GM12878 (cell line): ENCODE results near the gene TRAF3IP3. TPM values are rescaled to one million over a fixed set of nuclear protein-coding genes. Genes with fewer than 3 reads are reported as not detected.

ENCODE experiments used
- ATAC-seq: fragments of 200-7000 bp; cut with Tn5 transposase; 3 replicates; pipeline ENCODE4 v1.9.1; 2020; ENCODE audit warnings: mild to moderate bottlenecking, moderate library complexity
- BruUV-seq: library from RNA; stranded (reverse); fragments of 400-500 nt; replicated peaks from 2 replicates; lab custom pipeline; 2021; lab: Mats Ljungman, UMichigan
- CTCF ChIA-PET: fragments of 300-600 bp; sonication (Branson Sonifier 250); formaldehyde crosslinking; extraction: SDS; loops from one replicate; lab custom pipeline; 2021; ENCODE audit warnings: inconsistent platforms; lab: Yijun Ruan, JAX
- POLR2A ChIA-PET: fragments of 350-600 bp; formaldehyde crosslinking; extraction: SDS; loops from one replicate; lab custom pipeline; 2021; ENCODE audit warnings: inconsistent platforms; lab: Charles Lee
- RAD21 ChIA-PET: fragments of 300-600 bp; sonication (Branson Sonifier 250); formaldehyde crosslinking; loops from one replicate; lab custom pipeline; 2023; ENCODE audit warnings: antibody characterized with exemption; ENCODE audit not compliant: unreplicated experiment; lab: Charles Lee
- SMC1A ChIA-PET: fragments of 300-600 bp; sonication (Branson Sonifier 250); formaldehyde crosslinking; loops from one replicate; lab custom pipeline; 2023; ENCODE audit not compliant: unreplicated experiment, uncharacterized antibody; lab: Charles Lee
- DNase-seq: peaks from one replicate; pipeline ENCODE4 v3.0.0-alpha.2; 2011; ENCODE audit warnings: low read depth, low spot score
- FAIRE-seq: peaks from 3 replicates; lab custom pipeline; 2011; peaks lifted over from hg19 to GRCh38; lab: Jason Lieb, UNC
- H2AFZ ChIP-seq: 2 replicates; pipeline ENCODE4 v1.6.0; 2011; ENCODE audit warnings: low read depth, low read length, control low read depth; ENCODE audit not compliant: control insufficient read depth
- H3K27ac ChIP-seq: 2 replicates; pipeline ENCODE4 v1.5.1; 2011; ENCODE audit warnings: control low read depth; ENCODE audit not compliant: control insufficient read depth, insufficient read depth
- H3K27me3 ChIP-seq, 2 experiments: replicated peaks in 1 of 2; 2 replicates each; pipeline versions ENCODE4 v1.6.0 to v1.6.1; 2011; ENCODE audit warnings: low read length in 1 of 2; ENCODE audit not compliant: control insufficient read depth in 2 of 2, insufficient read depth in 2 of 2
- H3K36me3 ChIP-seq, 2 experiments: 2 replicates each; pipeline ENCODE4 v1.5.1; 2011; ENCODE audit warnings: low read length in 1 of 2; ENCODE audit not compliant: control insufficient read depth in 2 of 2, insufficient read depth in 2 of 2
- H3K4me1 ChIP-seq: 2 replicates; pipeline ENCODE4 v1.6.1; 2011; ENCODE audit warnings: mild to moderate bottlenecking, low read length, moderate library complexity, mixed read lengths; ENCODE audit not compliant: control insufficient read depth, insufficient read depth
- H3K4me2 ChIP-seq: 2 replicates; pipeline ENCODE4 v1.6.0; 2011; ENCODE audit warnings: control low read depth; ENCODE audit not compliant: control insufficient read depth, insufficient read depth
- H3K4me3 ChIP-seq: fragments of 200-600 bp; sonication (generic); 2 replicates; pipeline ENCODE4 v1.5.1; 2016
- H3K79me2 ChIP-seq: 2 replicates; pipeline ENCODE4 v1.6.0; 2011; ENCODE audit warnings: low read length; ENCODE audit not compliant: control insufficient read depth, insufficient read depth
- H3K9ac ChIP-seq: 2 replicates; pipeline ENCODE4 v1.8.0; 2011; ENCODE audit warnings: low read length, control low read depth, mixed read lengths; ENCODE audit not compliant: control insufficient read depth, insufficient read depth
- H3K9me3 ChIP-seq: replicated peaks from 3 replicates; pipeline ENCODE4 v1.5.1; 2011; ENCODE audit warnings: mild to moderate bottlenecking, low read length; ENCODE audit not compliant: control insufficient read depth, insufficient read depth
- H4K20me1 ChIP-seq: 2 replicates; pipeline ENCODE4 v1.6.0; 2011; ENCODE audit not compliant: control insufficient read depth, insufficient read depth
- ASH2L ChIP-seq: fragments of 300-600, 200-600 bp; sonication (generic); IDR thresholded peaks from 2 replicates; pipeline ENCODE4 v1.6.1; 2017; ENCODE audit warnings: low read depth, mild to moderate bottlenecking, borderline replicate concordance
- BHLHE40 ChIP-seq, 2 experiments: fragments of 450-650 bp in 1 of 2; IDR thresholded peaks; 2 replicates each; pipeline ENCODE4 v1.6.1; 2011 to 2017; ENCODE audit warnings: low read depth in 2 of 2, borderline replicate concordance in 1 of 2, improper control_type of control experiment in 1 of 2, low read length in 1 of 2, mild to moderate bottlenecking in 1 of 2
- CBX3 ChIP-seq: fragments of 200-600 bp; sonication (generic); IDR thresholded peaks from 2 replicates; pipeline ENCODE4 v1.6.1; 2016; ENCODE audit warnings: low read depth, borderline replicate concordance
- CHD2 ChIP-seq: IDR thresholded peaks from 2 replicates; pipeline ENCODE4 v1.6.1; 2011; ENCODE audit warnings: low read depth, low read length, improper control_type of control experiment, borderline replicate concordance
- CREM ChIP-seq: IDR thresholded peaks from 2 replicates; pipeline ENCODE4 v1.6.1; 2014; ENCODE audit warnings: antibody characterized with exemption, low read depth
- ESRRA ChIP-seq: IDR thresholded peaks from 2 replicates; pipeline ENCODE4 v1.6.1; 2012; ENCODE audit warnings: mild to moderate bottlenecking, low read length, improper control_type of control experiment
- IKZF2 ChIP-seq, 2 experiments: fragments of 450-650 bp; IDR thresholded peaks; 2 replicates each; pipeline ENCODE4 v1.6.1; 2017; ENCODE audit warnings: mild to moderate bottlenecking in 2 of 2, moderate library complexity in 2 of 2
- JUNB ChIP-seq: IDR thresholded peaks from 2 replicates; pipeline ENCODE4 v1.6.1; 2016; ENCODE audit warnings: antibody characterized with exemption, mild to moderate bottlenecking
- LARP7 ChIP-seq: fragments of 450-650 bp; IDR thresholded peaks from 2 replicates; pipeline ENCODE4 v1.6.1; 2017; ENCODE audit warnings: mild to moderate bottlenecking
- MEF2A ChIP-seq: IDR thresholded peaks from 2 replicates; pipeline ENCODE4 v1.6.1; 2011; ENCODE audit warnings: low read depth, mild to moderate bottlenecking, low read length, moderate library complexity; ENCODE audit not compliant: insufficient read depth
- NR2C2 ChIP-seq: IDR thresholded peaks from 2 replicates; pipeline ENCODE4 v1.6.1; 2011; ENCODE audit warnings: borderline replicate concordance, low read depth; ENCODE audit not compliant: control insufficient read depth, insufficient read length
- POLR2AphosphoS5 ChIP-seq: IDR thresholded peaks from 2 replicates; pipeline ENCODE4 v1.6.1; 2011; ENCODE audit warnings: mild to moderate bottlenecking, low read length, inconsistent platforms
- RAD51 ChIP-seq: fragments of 450-650 bp; IDR thresholded peaks from 2 replicates; pipeline ENCODE4 v1.6.1; 2016; ENCODE audit warnings: moderate library complexity, mild to moderate bottlenecking, inconsistent platforms
- SRF ChIP-seq, 2 experiments: IDR thresholded peaks; 2 replicates each; pipeline ENCODE4 v1.6.1; 2011; ENCODE audit warnings: low read depth in 2 of 2, low read length in 2 of 2, mild to moderate bottlenecking in 1 of 2, moderate library complexity in 1 of 2
- WGBS: methylation state at CpG from one replicate; pipeline ENCODE4 v1.1.6; 2016; ENCODE audit warnings: low lambda C conversion rate; ENCODE audit not compliant: insufficient replicate concordance, insufficient coverage; ENCODE audit errors: missing lambda C conversion rate; 5-methylcytosine and 5-hydroxymethylcytosine counted together
- in situ Hi-C: fragments of 300-500 bp; cut with MboI; formaldehyde crosslinking; loops from 9 replicates; pipeline ENCODE4 v1.14.3; 2018; ENCODE audit warnings: mixed read lengths
- intact Hi-C: fragments of 100-400 bp; cut with micrococcal nuclease; formaldehyde crosslinking; loops from one replicate; pipeline ENCODE4 v1.14.2; 2022; ENCODE audit not compliant: unreplicated experiment
- polyA plus RNA-seq, 11 experiments: library from polyadenylated mRNA; depleted of rRNA in 4 of 11; unstranded in 6 of 11; stranded (reverse) in 5 of 11; fragments of >200 nt; fragmentation: Nextera tagmentation in 4 of 11; fragmentation: Illumina TruSeq in 1 of 11; extraction: Ambion mirVana in 4 of 11; extraction: Trizol in 1 of 11; gene quantifications; 1 replicate in 1 of 11; 2 replicates in 10 of 11; pipeline versions ENCODE4 v1.2.1 to v1.2.3, GENCODE V29; 2011 to 2016; ENCODE audit warnings: inconsistent platforms in 2 of 11, missing spikeins in 2 of 11, low read depth in 1 of 11
- total RNA-seq, 4 experiments: library from RNA; depleted of rRNA in 3 of 4; stranded (reverse); fragments of >200 nt in 3 of 4; fragmentation: Illumina TruSeq in 1 of 4; extraction: Trizol in 1 of 4; gene quantifications; 2 replicates each; pipeline versions ENCODE4 v1.2.1 to v1.2.3, GENCODE V29; 2013 to 2021
- TF ChIP-seq, protein P1 (sequence below): IDR thresholded peaks from 2 replicates; pipeline ENCODE4 v1.6.1; 2012; ENCODE audit warnings: improper control_type of control experiment, low read depth, low read length; ENCODE audit not compliant: insufficient replicate concordance
- TF ChIP-seq, protein P2 (sequence below): fragments of 450-650 bp; formaldehyde crosslinking; IDR thresholded peaks from 2 replicates; pipeline ENCODE4 v1.4.0; 2020; ENCODE audit warnings: mild to moderate bottlenecking, moderate library complexity
- TF ChIP-seq, protein P3 (sequence below): IDR thresholded peaks from 2 replicates; pipeline ENCODE4 v1.6.1; 2011; ENCODE audit warnings: low read depth, mild to moderate bottlenecking, low read length, moderate library complexity, borderline replicate concordance; ENCODE audit errors: extremely low read depth

TRAF3IP3 gene
- total and polyA plus RNA-seq, 10 of the 15 experiments (the other 5 are each of a cell fraction or from before 2014, with no cell fraction given), result 61.6 to 121 (median 96.5) TPM

DNA sequence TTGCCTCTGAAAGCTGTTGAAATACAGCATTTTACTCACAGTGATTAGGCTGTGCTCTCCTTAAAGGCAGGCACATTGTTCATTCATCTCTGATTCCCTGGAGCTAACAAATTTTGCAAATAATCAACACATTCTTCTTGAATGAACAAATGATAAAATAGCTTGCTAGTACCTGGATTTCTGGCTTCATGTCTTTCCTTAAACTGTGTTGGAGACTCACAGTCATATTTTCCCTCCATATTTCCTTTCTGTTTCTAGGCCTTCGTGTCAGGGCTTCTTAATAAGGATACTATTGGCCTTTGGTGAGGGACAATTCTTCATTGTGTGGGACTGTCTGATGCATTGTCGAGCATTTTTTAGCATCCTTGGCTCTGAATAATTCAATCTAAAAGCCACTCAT, 41.5 kb upstream of the TRAF3IP3 start:
- no peak for ATAC-seq
- TF ChIP-seq, protein P1, sequence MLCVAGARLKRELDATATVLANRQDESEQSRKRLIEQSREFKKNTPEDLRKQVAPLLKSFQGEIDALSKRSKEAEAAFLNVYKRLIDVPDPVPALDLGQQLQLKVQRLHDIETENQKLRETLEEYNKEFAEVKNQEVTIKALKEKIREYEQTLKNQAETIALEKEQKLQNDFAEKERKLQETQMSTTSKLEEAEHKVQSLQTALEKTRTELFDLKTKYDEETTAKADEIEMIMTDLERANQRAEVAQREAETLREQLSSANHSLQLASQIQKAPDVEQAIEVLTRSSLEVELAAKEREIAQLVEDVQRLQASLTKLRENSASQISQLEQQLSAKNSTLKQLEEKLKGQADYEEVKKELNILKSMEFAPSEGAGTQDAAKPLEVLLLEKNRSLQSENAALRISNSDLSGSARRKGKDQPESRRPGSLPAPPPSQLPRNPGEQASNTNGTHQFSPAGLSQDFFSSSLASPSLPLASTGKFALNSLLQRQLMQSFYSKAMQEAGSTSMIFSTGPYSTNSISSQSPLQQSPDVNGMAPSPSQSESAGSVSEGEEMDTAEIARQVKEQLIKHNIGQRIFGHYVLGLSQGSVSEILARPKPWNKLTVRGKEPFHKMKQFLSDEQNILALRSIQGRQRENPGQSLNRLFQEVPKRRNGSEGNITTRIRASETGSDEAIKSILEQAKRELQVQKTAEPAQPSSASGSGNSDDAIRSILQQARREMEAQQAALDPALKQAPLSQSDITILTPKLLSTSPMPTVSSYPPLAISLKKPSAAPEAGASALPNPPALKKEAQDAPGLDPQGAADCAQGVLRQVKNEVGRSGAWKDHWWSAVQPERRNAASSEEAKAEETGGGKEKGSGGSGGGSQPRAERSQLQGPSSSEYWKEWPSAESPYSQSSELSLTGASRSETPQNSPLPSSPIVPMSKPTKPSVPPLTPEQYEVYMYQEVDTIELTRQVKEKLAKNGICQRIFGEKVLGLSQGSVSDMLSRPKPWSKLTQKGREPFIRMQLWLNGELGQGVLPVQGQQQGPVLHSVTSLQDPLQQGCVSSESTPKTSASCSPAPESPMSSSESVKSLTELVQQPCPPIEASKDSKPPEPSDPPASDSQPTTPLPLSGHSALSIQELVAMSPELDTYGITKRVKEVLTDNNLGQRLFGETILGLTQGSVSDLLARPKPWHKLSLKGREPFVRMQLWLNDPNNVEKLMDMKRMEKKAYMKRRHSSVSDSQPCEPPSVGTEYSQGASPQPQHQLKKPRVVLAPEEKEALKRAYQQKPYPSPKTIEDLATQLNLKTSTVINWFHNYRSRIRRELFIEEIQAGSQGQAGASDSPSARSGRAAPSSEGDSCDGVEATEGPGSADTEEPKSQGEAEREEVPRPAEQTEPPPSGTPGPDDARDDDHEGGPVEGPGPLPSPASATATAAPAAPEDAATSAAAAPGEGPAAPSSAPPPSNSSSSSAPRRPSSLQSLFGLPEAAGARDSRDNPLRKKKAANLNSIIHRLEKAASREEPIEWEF, result no peak
- no peak for TF ChIP-seq ESRRA
- TF ChIP-seq LARP7, result no peak
- TF ChIP-seq CHD2, result no peak
- no peak for TF ChIP-seq MEF2A
- TF ChIP-seq CBX3, result no peak
- no peak for TF ChIP-seq IKZF2 (IDR thresholded peaks at IDR 0.05)
- TF ChIP-seq, protein P2, sequence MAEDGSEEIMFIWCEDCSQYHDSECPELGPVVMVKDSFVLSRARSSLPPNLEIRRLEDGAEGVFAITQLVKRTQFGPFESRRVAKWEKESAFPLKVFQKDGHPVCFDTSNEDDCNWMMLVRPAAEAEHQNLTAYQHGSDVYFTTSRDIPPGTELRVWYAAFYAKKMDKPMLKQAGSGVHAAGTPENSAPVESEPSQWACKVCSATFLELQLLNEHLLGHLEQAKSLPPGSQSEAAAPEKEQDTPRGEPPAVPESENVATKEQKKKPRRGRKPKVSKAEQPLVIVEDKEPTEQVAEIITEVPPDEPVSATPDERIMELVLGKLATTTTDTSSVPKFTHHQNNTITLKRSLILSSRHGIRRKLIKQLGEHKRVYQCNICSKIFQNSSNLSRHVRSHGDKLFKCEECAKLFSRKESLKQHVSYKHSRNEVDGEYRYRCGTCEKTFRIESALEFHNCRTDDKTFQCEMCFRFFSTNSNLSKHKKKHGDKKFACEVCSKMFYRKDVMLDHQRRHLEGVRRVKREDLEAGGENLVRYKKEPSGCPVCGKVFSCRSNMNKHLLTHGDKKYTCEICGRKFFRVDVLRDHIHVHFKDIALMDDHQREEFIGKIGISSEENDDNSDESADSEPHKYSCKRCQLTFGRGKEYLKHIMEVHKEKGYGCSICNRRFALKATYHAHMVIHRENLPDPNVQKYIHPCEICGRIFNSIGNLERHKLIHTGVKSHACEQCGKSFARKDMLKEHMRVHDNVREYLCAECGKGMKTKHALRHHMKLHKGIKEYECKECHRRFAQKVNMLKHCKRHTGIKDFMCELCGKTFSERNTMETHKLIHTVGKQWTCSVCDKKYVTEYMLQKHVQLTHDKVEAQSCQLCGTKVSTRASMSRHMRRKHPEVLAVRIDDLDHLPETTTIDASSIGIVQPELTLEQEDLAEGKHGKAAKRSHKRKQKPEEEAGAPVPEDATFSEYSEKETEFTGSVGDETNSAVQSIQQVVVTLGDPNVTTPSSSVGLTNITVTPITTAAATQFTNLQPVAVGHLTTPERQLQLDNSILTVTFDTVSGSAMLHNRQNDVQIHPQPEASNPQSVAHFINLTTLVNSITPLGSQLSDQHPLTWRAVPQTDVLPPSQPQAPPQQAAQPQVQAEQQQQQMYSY (CRISPR knock-in tag), result no peak
- no peak for TF ChIP-seq SRF (IDR thresholded peaks at IDR 0.05; ENCODE audit: low read depth in 2 of 2, low read length in 2 of 2)
- TF ChIP-seq, protein P3, sequence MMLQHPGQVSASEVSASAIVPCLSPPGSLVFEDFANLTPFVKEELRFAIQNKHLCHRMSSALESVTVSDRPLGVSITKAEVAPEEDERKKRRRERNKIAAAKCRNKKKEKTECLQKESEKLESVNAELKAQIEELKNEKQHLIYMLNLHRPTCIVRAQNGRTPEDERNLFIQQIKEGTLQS, result no peak
- no peak for TF ChIP-seq BHLHE40 (IDR thresholded peaks at IDR 0.05; ENCODE audit: borderline replicate concordance in 1 of 2, low read depth in 2 of 2, low read length in 1 of 2)
- TF ChIP-seq JUNB, result no peak
- TF ChIP-seq ASH2L, result no peak
- no peak for TF ChIP-seq POLR2AphosphoS5
- no peak for TF ChIP-seq NR2C2
- no peak for TF ChIP-seq CREM
- TF ChIP-seq RAD51, result no peak

More for the DNA sequence above, 41.5 kb upstream of the TRAF3IP3 start:
- DNase-seq (no peak), FAIRE-seq (no peak)
- ChIA-PET POLR2A (no interaction called here), CTCF (interaction anchor here (0.9 kb wide), 1 partner anchor 34 kb away, joined by 3 read pairs; no protein-coding TSS in a partner anchor), RAD21 (no interaction called here), SMC1A (no interaction called here)
- 43% methylated on average over 2 of the region's 2 CpGs for WGBS
- Histone ChIP-seq H3K9ac (no peak overlapping the region), H3K4me3 (no peak overlapping the region), H3K4me2 (no peak overlapping the region), H3K79me2 (no peaks in the 10 kb centered on the region), H3K27ac (no peak overlapping the region), H3K9me3 (no peaks in the 10 kb centered on the region), H2AFZ (no peak overlapping the region), H3K27me3 (no peaks in the 10 kb centered on the region), H3K36me3 (no peaks in the 10 kb centered on the region), H3K4me1 (no peaks in the 10 kb centered on the region), H4K20me1 (no peaks in the 10 kb centered on the region)
- BruUV-seq, result no TSS peak
- intact Hi-C loops (no loop called here), in situ Hi-C loops (no loop called here)
